HK-2 (cell line): ENCODE measurements around the gene COMMD10.

Experiments
- DNase-seq: peaks from one replicate; pipeline ENCODE4 v3.0.0-alpha.2; 2018; ENCODE audit not compliant: unreplicated experiment

The COMMD10 gene

DNA sequence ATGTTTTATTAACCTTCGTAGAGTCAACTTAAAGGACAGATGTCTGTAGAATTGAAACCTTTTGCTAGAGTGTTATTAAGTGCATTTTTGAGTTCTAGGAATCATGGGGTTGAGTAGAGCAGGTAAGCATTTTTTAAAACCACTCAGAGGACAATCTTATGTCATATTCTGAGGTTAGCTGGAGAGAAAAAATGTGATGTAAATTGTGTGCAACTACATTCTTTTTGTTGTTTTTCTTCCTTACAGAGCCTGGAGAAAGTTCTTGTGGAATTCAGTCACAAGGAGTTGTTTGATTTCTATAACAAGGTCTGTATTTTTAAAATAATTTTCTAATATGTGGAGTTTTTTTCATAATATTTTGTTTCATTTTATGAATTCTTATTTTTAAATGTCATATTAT, 206.4 kb downstream of the COMMD10 start:
- no peak for DNase-seq

DNA sequence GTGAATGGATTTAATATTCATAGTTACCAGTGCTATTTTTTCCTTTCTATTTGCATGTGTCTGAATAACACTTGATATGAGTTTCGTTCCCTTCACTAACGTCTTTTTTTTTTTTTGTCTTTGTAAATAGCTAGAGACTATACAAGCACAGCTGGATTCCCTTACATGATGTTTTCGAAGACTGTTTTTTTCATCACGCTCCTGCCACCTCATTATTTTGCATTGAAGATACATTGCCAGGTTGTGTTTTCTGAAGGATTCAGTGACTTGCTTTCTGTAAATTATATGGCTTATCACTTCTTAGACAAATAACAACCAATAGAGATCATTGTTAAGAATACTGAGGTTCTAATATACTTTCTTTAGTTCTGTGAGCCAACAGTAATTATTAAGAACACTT, 207.5 kb downstream of the COMMD10 start:
- DNase-seq: no peak

DNA sequence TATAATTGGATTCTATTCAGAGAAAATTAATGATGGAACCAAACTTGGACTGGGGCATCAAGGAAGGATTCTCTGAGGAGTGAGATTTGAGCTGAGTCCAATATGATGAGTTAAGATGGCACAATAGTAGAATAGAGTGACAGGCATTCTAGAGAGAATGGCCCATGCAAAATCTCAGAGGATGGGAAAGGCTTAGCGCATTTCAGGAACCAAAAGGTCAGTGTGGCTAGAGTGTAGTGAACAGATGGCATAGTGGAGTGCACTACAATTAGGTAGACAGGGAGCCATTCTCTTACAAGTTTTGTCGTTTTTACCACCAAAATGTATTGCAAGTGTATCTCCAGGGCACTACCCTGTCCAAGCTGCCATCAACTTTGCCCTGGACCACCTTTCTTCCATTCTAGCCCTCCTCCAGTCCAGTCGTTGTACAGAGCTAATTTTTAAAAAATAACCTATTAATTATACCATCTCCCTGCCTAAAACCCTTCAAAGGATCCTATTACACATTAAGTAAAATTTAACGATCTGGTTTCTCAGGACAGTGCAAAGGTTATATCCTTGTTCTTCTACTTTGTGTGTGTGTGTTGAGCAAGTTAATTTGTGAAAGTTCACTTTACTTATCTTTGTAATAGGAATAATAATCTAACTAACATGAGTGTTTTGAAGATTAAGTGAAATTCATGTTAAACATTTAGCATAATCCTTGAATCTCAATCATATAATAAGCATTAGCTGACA, 211.7 kb downstream of the COMMD10 start:
- no peak for DNase-seq

DNA sequence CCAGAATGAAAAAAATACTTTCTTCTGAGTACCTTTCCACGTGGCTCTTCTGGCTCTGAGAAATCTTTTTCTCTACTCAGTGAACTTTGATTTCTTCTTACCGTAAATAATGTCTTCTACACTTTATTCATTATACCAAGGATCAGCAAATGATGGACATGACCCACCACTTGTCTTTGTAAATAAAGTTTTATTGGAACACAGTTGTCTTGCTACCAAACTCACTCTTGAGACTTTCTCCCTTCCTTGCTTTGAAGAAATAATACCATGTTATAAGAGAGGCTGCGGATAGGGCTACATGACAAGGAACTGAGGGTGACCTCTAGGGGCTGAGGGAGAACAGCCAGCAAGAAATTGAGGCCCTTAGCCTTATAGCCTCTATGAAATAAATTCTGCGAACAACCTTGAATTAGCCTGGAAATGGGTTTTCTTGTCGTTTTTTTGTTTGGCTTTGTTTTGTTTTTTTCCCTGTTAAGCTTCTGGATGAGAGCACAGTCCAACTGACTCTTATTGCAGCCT, 212.5 kb downstream of the COMMD10 start:
- no peak for DNase-seq

DNA sequence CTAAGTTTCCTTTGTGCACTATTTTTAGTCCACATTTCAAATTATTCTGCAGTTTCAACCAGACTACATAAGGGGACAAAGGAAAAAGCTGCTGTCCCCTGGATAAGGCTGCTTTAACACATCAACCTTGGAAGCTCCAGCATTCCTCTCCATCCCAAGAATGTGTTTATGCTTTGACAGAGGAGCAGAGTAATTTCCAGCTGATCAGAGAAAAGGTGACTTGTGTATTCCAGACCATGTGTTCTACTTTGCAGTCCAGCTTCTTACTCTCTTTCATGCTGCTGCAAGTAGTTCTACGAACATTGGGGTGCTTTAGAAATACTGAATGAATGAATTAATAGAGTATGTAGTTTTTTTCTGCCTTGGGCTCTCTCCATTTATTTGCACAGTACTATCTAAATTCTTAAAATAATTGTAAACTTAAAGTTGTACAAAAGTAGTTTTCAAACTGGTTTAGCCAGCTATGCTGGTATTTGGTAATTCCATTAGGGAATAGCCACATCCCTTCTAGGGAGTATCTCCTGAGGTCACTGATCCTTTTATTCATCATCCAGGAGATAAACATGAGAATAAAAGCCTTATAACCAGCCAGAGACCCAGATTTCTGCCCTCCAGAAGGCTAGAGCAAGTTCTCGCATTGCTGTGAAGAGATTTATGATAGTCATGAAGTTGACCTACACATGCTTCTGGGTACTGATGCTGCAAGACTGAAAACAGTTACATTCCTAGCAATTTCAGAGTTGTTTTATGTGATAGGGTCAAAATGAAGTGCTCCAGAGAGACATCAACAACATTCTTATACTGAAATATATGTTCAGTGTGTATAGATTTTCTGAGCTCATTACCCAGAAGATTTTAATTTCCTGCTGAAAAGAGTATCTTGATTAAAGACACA, 215.2 kb downstream of the COMMD10 start:
- no peak for DNase-seq

DNA sequence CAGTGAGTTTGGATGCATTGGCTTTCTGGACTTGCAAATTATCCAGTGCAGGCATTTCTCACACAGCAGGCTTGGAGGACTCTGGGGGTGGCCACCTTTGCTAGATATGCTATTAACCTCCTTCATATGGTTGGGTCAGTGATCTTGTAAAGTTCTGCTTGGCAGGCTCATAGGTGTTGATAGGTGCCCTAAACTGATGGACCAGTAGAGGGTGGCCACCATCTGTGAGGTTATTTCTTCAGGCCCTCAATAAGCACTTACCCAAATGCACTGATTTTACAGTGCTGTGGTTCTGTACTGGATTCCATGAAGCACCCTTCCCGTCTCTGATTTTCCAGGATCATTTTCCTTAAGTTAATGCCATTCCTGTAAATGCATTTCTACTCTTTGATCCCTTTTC, 216.3 kb downstream of the COMMD10 start:
- DNase-seq: no peak

DNA sequence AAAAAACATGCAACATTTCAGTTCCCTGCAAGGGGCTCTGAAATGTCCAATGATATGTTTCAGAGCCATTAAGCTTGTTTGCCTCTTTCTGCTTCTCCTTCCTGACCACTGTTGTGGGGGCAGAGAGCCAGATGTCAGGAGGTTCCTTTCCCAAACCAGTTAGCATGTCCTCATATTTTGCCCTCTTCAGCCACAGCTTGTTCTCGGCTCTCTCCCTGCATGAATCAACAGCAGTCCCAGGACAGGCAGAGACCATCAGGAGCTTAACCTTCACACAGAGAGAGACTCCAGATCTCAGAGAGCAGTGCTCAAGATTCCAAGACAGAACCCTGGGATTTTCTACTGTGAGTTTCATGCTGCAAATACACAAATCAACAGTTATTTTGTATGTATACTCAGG, 218.5 kb downstream of the COMMD10 start:
- no peak for DNase-seq

DNA sequence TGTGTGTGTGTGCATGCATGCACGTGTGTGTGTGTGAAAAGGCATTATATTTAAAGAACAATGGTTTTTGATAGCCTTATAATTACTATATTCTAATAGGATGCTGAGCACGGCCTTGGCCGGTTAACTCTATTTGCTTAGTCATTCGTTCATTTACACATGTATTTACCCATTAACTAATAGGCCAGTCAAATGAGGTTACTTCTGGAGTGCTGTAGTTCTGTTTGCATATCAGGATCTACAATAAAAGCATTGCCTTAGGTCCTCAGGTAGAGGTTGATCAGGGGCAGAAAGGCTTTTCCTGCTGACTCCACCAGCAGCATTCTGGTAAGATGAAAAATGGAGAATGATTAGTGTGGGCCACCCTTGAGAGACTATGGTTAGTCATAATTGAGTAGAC, 219.0 kb downstream of the COMMD10 start:
- DNase-seq: no peak

DNA sequence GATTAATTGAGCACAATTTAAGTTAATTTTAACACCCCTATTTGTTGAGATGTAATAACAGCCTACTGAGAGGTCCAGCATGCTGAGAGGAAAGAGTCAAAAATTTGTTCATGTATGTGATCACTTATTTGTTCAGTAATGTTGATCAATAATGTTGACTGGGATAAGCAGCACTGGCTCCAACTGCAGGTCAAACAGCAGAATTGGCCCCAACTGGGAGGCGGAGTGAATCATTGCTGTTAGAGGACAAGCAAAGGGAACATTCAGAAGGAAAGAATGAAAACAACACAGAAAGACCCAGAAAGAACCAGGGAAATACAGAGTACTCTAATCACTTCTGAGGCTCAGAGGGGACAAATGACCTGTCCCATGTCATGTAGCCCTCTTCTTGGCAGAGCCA, 221.1 kb downstream of the COMMD10 start:
- DNase-seq: no peak

DNA sequence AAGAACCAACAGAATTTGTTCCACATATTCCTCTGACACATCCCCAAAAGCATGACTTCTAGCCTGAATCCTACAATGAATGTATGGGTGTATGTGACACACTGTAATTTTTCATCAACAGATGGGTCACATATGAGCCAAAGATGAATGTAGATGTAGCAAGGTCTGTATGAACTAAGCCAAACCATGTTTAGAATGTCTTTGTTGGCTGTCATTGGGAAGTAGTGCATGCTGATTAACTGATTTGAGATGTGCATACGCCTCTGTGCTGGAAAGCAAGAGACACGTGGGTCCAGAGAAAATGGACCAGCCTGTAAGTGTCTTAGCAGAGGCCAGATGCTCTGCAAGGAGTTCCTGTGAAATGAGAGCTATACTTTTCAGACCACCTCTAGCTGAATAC, 222.0 kb downstream of the COMMD10 start:
- DNase-seq: no peak

DNA sequence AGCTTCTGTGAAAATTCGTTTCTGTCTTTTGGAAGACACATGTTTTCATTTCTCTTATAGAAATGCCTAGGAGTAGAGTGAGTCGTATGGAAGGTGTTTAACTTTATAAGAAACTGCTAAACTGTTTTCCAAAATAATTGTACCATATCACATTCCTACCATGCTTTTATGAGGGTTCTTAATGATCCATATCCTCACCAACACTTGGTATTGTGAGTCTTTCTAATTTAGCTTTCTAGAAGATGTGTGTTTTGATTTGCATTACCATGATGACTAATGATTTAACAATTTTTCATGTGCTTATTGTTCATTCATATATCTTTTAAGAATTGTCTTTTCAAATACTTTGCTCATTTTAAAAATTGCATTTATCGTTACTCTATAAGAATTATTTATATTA, 223.6 kb downstream of the COMMD10 start:
- no peak for DNase-seq

DNA sequence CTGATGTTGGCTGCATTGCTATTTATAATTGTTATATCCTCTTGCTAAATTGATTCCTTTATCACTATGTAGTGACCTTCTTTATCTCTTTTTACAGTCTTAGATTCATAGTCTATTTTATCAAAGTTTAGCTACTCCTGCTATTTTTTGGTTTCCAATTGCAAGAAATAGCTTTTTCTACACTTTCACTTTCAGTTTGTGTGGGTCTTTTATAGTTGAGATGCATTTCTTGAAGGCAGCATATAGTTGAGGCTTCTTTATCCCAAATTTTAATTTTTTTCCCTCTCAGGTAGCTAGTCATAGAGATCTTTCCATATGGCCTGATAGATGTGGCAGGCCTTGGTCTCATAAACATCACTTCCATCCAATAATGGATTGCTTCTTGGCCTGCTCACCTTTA, 228.5 kb downstream of the COMMD10 start:
- no peak for DNase-seq

DNA sequence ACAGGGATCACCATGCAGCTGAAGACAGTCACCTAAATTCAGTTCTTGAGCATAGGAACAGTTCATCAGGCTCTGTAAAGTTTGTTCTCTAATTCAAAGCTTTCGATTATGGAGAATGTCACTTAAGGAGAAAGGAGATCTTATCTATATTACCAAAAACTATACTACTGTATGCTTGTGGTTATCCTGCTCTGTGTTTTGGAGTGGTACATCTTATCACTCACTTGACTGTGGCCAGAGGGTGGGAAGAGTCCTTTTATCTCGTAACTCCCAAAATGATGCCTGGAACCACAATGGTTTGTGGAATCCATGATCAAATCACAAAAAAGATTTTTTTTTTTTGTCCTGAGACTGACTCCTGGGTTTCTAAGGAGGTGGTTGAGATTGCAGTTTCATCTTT, 230.7 kb downstream of the COMMD10 start:
- no peak for DNase-seq

DNA sequence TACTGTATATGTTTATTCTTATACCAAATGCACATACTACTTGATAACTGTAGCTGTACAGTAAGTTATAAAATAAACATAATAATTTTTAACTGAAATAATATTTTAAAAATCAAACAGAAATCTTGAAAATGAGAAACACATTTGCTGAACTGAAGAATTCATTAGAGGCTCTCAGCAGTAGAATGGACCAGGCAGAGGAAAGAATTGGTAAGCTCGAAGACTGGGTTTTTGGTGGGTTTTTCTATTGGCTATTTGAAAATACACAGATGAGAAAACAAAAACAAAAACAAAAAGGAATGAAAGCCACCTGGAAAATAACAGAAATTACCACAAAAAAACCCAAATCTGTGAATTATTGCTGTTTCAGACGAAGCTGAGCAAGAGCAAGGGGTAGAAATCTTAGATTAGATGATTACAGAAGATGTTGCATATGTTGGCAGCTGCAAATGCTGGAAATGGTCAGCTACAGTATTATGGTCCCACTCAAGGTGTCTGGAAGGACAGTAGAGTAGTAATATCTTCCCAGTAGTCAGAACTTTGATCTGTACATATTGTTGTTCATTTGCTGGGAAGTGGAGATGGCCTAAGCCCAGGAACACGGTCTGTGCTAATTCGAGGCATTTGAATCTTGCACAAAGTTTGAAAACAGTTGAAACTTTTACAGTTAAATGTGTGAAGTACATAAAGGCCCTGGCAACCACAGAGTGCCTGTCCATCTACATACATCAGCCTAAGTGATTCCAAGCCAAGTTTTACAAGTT, 233.4 kb downstream of the COMMD10 start:
- DNase-seq: no peak

DNA sequence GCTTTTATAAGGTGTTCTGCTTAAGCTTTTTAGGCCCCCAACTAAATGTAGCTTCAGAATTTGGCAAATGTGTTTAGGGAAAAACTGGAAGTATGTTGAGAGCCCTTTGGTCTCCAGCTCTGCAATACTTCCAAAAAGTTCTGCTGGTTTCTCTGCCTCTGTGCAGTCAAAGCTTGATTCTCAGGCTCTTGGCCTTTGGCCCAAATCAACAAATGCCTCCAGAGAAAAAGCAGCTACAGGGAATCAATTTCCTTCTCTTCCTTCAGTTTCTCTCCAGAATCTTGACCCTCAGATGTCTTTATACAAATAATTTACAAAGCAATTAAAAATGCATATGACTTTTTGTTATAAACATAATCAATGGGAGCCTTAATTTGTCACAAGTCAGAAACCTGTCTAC, 235.7 kb downstream of the COMMD10 start:
- no peak for DNase-seq

DNA sequence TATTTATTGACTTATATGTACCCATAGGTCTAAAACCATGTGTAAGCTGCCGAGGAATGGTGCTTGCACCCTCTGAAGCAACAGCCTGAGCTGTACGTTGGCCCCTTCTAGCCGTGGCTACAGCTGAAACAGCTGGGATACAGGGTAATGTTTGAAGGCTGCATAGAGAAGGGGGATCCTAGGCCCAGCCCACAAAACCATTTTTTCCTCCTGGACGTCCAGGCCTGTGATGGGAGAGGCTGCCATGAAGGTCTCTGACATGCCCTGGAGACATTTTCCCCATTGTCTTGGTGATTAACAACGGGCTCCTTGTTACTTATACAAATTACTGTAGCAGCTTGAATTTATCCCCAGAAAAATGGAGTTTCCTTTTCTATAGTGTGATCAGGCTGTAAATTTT, 244.7 kb downstream of the COMMD10 start:
- DNase-seq: no peak

DNA sequence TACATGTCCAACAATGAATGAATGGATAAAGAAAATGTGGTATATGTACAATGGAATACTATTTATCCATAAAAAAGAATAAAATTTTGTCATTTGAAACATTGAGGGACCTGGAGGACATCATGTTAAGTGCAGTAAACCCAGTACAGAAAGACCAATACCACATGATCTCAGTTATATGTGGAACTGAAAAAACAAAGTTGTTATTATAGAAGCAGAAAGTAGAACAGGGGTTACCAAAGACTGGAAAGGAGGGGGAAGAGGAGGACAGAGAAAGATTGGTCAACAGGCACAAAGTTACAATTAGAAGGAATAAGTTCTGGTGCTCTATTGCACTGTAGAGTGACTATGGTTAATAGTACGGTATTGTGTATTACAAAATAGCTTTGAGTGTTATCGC, 256.0 kb downstream of the COMMD10 start:
- DNase-seq: no peak
